Keratinocyte (primary cell): Measurements from ENCODE around the gene SPATA13. TPM values are rescaled to one million over a fixed set of nuclear protein-coding genes. Genes with fewer than 3 reads are reported as not detected.

Experiments
- DNase-seq: peaks from one replicate; pipeline ENCODE4 v3.0.0-alpha.2; 2011; ENCODE audit warnings: low read depth, missing footprints, low spot score
- FAIRE-seq: peaks from 2 replicates; lab custom pipeline; 2011; peaks lifted over from hg19 to GRCh38; lab: Jason Lieb, UNC
- H2AFZ ChIP-seq: 2 replicates; pipeline ENCODE4 v1.6.0; 2012; ENCODE audit warnings: low read length, control low read depth, inconsistent platforms; ENCODE audit not compliant: control insufficient read depth
- H3K27ac ChIP-seq: 2 replicates; pipeline ENCODE4 v1.5.1; 2011; ENCODE audit warnings: low read length; ENCODE audit not compliant: control insufficient read depth, insufficient read depth
- H3K27me3 ChIP-seq: 3 replicates; pipeline ENCODE4 v1.6.0; 2011; ENCODE audit warnings: low read length; ENCODE audit not compliant: control insufficient read depth, insufficient read depth; ENCODE audit errors: extremely low read depth
- H3K36me3 ChIP-seq, 2 experiments: 2 replicates in 1 of 2; 3 replicates in 1 of 2; pipeline ENCODE4 v1.5.1; 2011; ENCODE audit warnings: low read length in 2 of 2, mild to moderate bottlenecking in 1 of 2; ENCODE audit not compliant: control insufficient read depth in 2 of 2, insufficient read depth in 2 of 2; ENCODE audit errors: extremely low read depth in 1 of 2
- H3K4me1 ChIP-seq: 3 replicates; pipeline ENCODE4 v1.5.1; 2011; ENCODE audit warnings: low read length; ENCODE audit not compliant: control insufficient read depth, insufficient read depth; ENCODE audit errors: extremely low read depth
- H3K4me2 ChIP-seq: 3 replicates; pipeline ENCODE4 v1.6.0; 2011; ENCODE audit warnings: low read depth, low read length; ENCODE audit not compliant: control insufficient read depth, insufficient read depth; ENCODE audit errors: extremely low read depth
- H3K4me3 ChIP-seq, 3 experiments: fragments of 200-600 bp in 1 of 3; sonication (generic) in 1 of 3; 2 replicates in 2 of 3; 3 replicates in 1 of 3; pipeline ENCODE4 v1.5.1; 2011 to 2016; ENCODE audit warnings: low read length in 3 of 3, mild to moderate bottlenecking in 3 of 3, control low read depth in 2 of 3, inconsistent platforms in 1 of 3, low read depth in 1 of 3, mixed read lengths in 1 of 3, mixed run types in 1 of 3, moderate library complexity in 1 of 3; ENCODE audit not compliant: control insufficient read depth in 2 of 3, insufficient read depth in 2 of 3; ENCODE audit errors: extremely low read depth in 1 of 3
- H3K79me2 ChIP-seq: 2 replicates; pipeline ENCODE4 v1.6.0; 2012; ENCODE audit warnings: low read length; ENCODE audit not compliant: control insufficient read depth, insufficient read depth
- H3K9ac ChIP-seq: 3 replicates; pipeline ENCODE4 v1.6.0; 2011; ENCODE audit warnings: low read length; ENCODE audit not compliant: control insufficient read depth, insufficient read depth; ENCODE audit errors: extremely low read depth
- H3K9me1 ChIP-seq: 3 replicates; pipeline ENCODE4 v1.6.0; 2011; ENCODE audit warnings: low read length; ENCODE audit not compliant: control insufficient read depth, insufficient read depth; ENCODE audit errors: extremely low read depth
- H3K9me3 ChIP-seq: 2 replicates; pipeline ENCODE4 v1.5.1; 2012; ENCODE audit warnings: low read depth, low read length; ENCODE audit not compliant: control insufficient read depth
- H4K20me1 ChIP-seq: 3 replicates; pipeline ENCODE4 v1.6.0; 2011; ENCODE audit warnings: low read length; ENCODE audit not compliant: control insufficient read depth, insufficient read depth; ENCODE audit errors: extremely low read depth
- CTCF ChIP-seq, 3 experiments: IDR thresholded peaks in 1 of 3; conservative IDR thresholded peaks in 1 of 3; optimal IDR thresholded peaks in 1 of 3; 2 replicates in 2 of 3; 3 replicates in 1 of 3; pipeline versions ENCODE3 to v1.5.1; 2011; ENCODE audit warnings: low read length in 3 of 3, mild to moderate bottlenecking in 3 of 3, moderate library complexity in 2 of 3, control low read depth in 1 of 3, inconsistent platforms in 1 of 3; ENCODE audit not compliant: insufficient read depth in 2 of 3; ENCODE audit errors: extremely low read depth in 1 of 3
- EZH2 ChIP-seq: IDR thresholded peaks from one replicate; pipeline ENCODE4 v1.6.1; 2012; ENCODE audit warnings: inconsistent platforms, mild to moderate bottlenecking, low read length, moderate library complexity
- dilution Hi-C: fragments of 300-500 bp; cut with MboI; formaldehyde crosslinking; loops from one replicate; pipeline ENCODE4 v1.7.0; 2020; ENCODE audit warnings: low sequenced_read_pairs; ENCODE audit not compliant: extremely low pct_ligation_motif_present
- polyA plus RNA-seq, 5 experiments: library from polyadenylated mRNA; depleted of rRNA in 3 of 5; stranded (reverse) in 3 of 5; stranded (forward) in 1 of 5; unstranded in 1 of 5; fragments of >200 nt; gene quantifications; 1 replicate in 1 of 5; 2 replicates in 3 of 5; 3 replicates in 1 of 5; pipeline versions ENCODE4 v1.2.1 to v1.2.3, GENCODE V29; 2011 to 2012; ENCODE audit warnings: missing spikeins in 2 of 5, low read depth in 1 of 5, low replicate concordance in 1 of 5

Gene SPATA13
- polyA plus RNA-seq, 1 donor (not counting 4 experiments of a cell fraction or from before 2014, with no cell fraction given), result 1.2 TPM

GRCh38 chr13:24162604-24163003 lies 2.1 kb downstream of the SPATA13 start:
- Histone ChIP-seq H3K27ac (no peak overlapping the region), H3K9ac (no peak overlapping the region), H3K4me1 (peaks cover 14% of the 10 kb centered on the region), H3K4me3 (no peak overlapping the region), H3K4me2 (no peak overlapping the region), H3K9me1 (no peaks in the 10 kb centered on the region), H3K79me2 (no peaks in the 10 kb centered on the region), H3K36me3 (no peaks in the 10 kb centered on the region), H4K20me1 (no peaks in the 10 kb centered on the region), H3K27me3 (peaks cover 14% of the 10 kb centered on the region), H3K9me3 (no peaks in the 10 kb centered on the region), H2AFZ (no peak overlapping the region)
- no peak for DNase-seq
- no peak for FAIRE-seq
- dilution Hi-C loops, result no loop called here
- no peak for TF ChIP-seq CTCF (optimal IDR thresholded peaks at IDR 0.05 in 1 of 3, IDR thresholded peaks at IDR 0.05 in 1 of 3, conservative IDR thresholded peaks at IDR 0.05 in 1 of 3; ENCODE audit: extremely low read depth in 1 of 3, insufficient read depth in 2 of 3, low read length in 3 of 3)
- no peak for TF ChIP-seq EZH2

- Histone ChIP-seq H3K9me3 (no peaks in the 10 kb centered on the region), H4K20me1 (no peaks in the 10 kb centered on the region), H3K9ac (no peak overlapping the region), H3K36me3 (no peaks in the 10 kb centered on the region), H3K4me3 (no peak overlapping the region), H3K79me2 (no peaks in the 10 kb centered on the region), H3K9me1 (no peaks in the 10 kb centered on the region), H3K4me1 (peaks cover 9% of the 10 kb centered on the region), H3K27ac (no peak overlapping the region), H3K4me2 (no peak overlapping the region), H2AFZ (no peak overlapping the region), H3K27me3 (peaks cover 14% of the 10 kb centered on the region)
- FAIRE-seq, result no peak
- DNase-seq, result no peak
- TF ChIP-seq EZH2 (no peak), CTCF (optimal IDR thresholded peaks at IDR 0.05 in 1 of 3, IDR thresholded peaks at IDR 0.05 in 1 of 3, conservative IDR thresholded peaks at IDR 0.05 in 1 of 3; ENCODE audit: extremely low read depth in 1 of 3, insufficient read depth in 2 of 3, low read length in 3 of 3) (no peak)
- dilution Hi-C loops, result no loop called here
Observed at GRCh38 chr13:24165746-24166145, 5.2 kb downstream of the SPATA13 start.
